ENCODE measurements around the gene ASPN.

GRCh38 chr9:92522983-92523970 is 41.0 kb upstream of the ASPN start:
- TF ChIP-seq CTCF (conservative IDR thresholded peaks at IDR 0.05; ENCODE audit: low read depth, low read length) (no peak), EZH2 (IDR thresholded peaks at IDR 0.05; ENCODE audit: borderline replicate concordance, low read depth, low read length, poor library complexity, severe bottlenecking) (no peak)

All from A673 (cell line).